Breast epithelium (tissue), 3 donors: ENCODE results near the gene ITPRIPL2.

ENCODE experiments used
- CTCF ChIP-seq, 3 donors: fragments of 450-650 bp; IDR thresholded peaks; one replicate each; pipeline ENCODE4 v1.5.1; 2016 to 2017; ENCODE audit warnings: antibody characterized with exemption in 3 of 3, mild to moderate bottlenecking in 3 of 3, moderate library complexity in 3 of 3
- POLR2AphosphoS5 ChIP-seq, 3 donors: sonication (generic); formaldehyde crosslinking; IDR thresholded peaks; one replicate each; pipeline ENCODE4 v1.6.1; 2017; ENCODE audit warnings: antibody characterized with exemption in 3 of 3

GRCh38 chr16:19102187-19102872, 11.4 kb upstream of the ITPRIPL2 start:
- TF ChIP-seq CTCF (IDR thresholded peaks at IDR 0.05) (no peak), POLR2AphosphoS5 (IDR thresholded peaks at IDR 0.05) (no peak)
